Astrocyte (in vitro differentiated cells and primary cell): Measurements from ENCODE around the gene NAA20.

Source experiments
- EZH2 ChIP-seq: IDR thresholded peaks from 2 replicates; pipeline ENCODE4 v1.6.1; 2012; ENCODE audit warnings: mild to moderate bottlenecking, low read length, inconsistent platforms; ENCODE audit not compliant: insufficient read depth
- TF ChIP-seq, protein P1 (sequence below): IDR thresholded peaks from 2 replicates; pipeline ENCODE4 v1.5.1; 2011; ENCODE audit warnings: low read depth, mild to moderate bottlenecking, inconsistent platforms, low read length, moderate library complexity; ENCODE audit not compliant: insufficient read depth

DNA sequence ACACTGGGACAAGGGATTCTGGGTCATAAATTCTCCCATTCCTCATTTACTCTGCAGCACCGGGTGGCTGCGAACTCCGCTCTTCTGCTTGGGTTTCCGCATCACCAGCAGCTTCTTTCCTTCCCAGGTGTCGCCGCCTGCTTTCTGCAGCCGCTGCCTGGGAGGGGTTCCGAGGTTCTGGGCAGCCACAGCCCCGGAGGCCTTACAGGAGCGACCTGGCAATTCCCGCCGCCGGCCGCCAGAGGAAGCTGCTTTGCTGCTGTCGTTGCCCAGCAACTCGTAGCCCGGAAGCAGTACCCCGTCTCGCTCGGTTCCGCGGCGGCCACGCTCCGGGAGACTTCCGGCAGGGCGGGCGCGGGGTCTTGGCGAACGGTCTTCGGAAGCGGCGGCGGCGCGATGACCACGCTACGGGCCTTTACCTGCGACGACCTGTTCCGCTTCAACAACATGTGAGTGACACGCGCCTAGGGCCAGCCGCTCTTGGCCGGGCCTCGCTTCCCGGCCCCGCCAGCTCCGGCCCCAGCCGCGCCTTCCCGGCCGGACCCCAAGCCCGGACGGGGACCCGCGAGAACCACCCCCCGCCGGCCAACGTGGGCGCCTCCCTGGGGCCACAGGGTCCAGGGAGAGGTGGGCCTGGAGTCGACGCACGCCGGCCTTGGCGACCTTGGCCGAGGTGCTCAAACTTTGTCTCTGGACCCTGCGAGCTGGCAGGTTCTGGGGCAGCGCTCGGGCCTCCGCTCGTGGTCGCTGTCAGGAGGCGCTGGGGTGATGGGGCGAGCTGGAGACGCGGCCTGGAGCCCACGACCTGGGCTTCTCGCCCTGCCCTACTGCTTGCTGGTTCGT is at the start of gene NAA20:
- TF ChIP-seq, protein P1, sequence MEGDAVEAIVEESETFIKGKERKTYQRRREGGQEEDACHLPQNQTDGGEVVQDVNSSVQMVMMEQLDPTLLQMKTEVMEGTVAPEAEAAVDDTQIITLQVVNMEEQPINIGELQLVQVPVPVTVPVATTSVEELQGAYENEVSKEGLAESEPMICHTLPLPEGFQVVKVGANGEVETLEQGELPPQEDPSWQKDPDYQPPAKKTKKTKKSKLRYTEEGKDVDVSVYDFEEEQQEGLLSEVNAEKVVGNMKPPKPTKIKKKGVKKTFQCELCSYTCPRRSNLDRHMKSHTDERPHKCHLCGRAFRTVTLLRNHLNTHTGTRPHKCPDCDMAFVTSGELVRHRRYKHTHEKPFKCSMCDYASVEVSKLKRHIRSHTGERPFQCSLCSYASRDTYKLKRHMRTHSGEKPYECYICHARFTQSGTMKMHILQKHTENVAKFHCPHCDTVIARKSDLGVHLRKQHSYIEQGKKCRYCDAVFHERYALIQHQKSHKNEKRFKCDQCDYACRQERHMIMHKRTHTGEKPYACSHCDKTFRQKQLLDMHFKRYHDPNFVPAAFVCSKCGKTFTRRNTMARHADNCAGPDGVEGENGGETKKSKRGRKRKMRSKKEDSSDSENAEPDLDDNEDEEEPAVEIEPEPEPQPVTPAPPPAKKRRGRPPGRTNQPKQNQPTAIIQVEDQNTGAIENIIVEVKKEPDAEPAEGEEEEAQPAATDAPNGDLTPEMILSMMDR: peak; percentile 35
- no peak for TF ChIP-seq EZH2
